A673 (cell line): Measurements from ENCODE around the gene DNLZ.

Experiments used
- CTCF ChIP-seq: fragments of 300-800, 200-600 bp; sonication (generic); conservative IDR thresholded peaks from 2 replicates; pipeline ENCODE4 v1.5.1; 2017; ENCODE audit warnings: low read depth, mild to moderate bottlenecking, antibody characterized with exemption, low read length, moderate library complexity, mixed read lengths
- EZH2 ChIP-seq: fragments of 200-600 bp; sonication (generic); IDR thresholded peaks from 2 replicates; pipeline ENCODE4 v1.6.1; 2017; ENCODE audit warnings: borderline replicate concordance, low read depth, mild to moderate bottlenecking, mixed read lengths, antibody characterized with exemption, low read length; ENCODE audit not compliant: poor library complexity, severe bottlenecking

- TF ChIP-seq CTCF (no peak), EZH2 (no peak)
Observed at GRCh38 chr9:136330406-136330990, 33.0 kb downstream of the DNLZ start.
